ENCODE measurements around the gene GPX7. TPM values are rescaled to one million over a fixed set of nuclear protein-coding genes. Genes with fewer than 3 reads are reported as not detected.

GPX7 gene
- total and polyA plus RNA-seq, 9 donors: 140 to 164 (median 151) TPM

Other genes with a start within 250 kb of the GPX7 start
- gene CC2D1B, start 236.2 kb upstream of the GPX7 start, total RNA-seq: 16.8 TPM
- gene CC2D1B, start 236.2 kb upstream of the GPX7 start, polyA plus RNA-seq (ENCODE audit: insufficient read depth in 1 of 8, insufficient read length in 8 of 8, low replicate concordance in 1 of 8): 10 to 100 TPM; 16.7 to 23.6 (median 19.2) TPM
- 2.9 TPM for gene ORC1, start 197.9 kb upstream of the GPX7 start, total RNA-seq
- 1 to 10 TPM; 2.6 to 4.5 (median 3.4) TPM for gene ORC1, start 197.9 kb upstream of the GPX7 start, polyA plus RNA-seq (ENCODE audit: insufficient read depth in 1 of 8, insufficient read length in 8 of 8, low replicate concordance in 1 of 8)
- 18.2 TPM for gene PRPF38A, start 197.8 kb upstream of the GPX7 start, total RNA-seq
- gene PRPF38A, start 197.8 kb upstream of the GPX7 start, polyA plus RNA-seq (ENCODE audit: insufficient read depth in 1 of 8, insufficient read length in 8 of 8, low replicate concordance in 1 of 8): 10 to 100 TPM; 38.2 to 49.2 (median 42.5) TPM
- 86.0 TPM for gene TUT4, start 49.3 kb upstream of the GPX7 start, total RNA-seq
- 100 to 1,000 TPM in 2 of 8 donors, 10 to 100 TPM in 6; 51.8 to 121 (median 70.1) TPM for gene TUT4, start 49.3 kb upstream of the GPX7 start, polyA plus RNA-seq (ENCODE audit: insufficient read depth in 1 of 8, insufficient read length in 8 of 8, low replicate concordance in 1 of 8)
- gene SHISAL2A, start 30.8 kb downstream of the GPX7 start, total RNA-seq: 1.8 TPM
- gene SHISAL2A, start 30.8 kb downstream of the GPX7 start, polyA plus RNA-seq (ENCODE audit: insufficient read depth in 1 of 8, insufficient read length in 8 of 8, low replicate concordance in 1 of 8): 1 to 10 TPM; 1.3 to 6.5 (median 2.8) TPM
- gene COA7, start 96.0 kb downstream of the GPX7 start, total RNA-seq: 8.7 TPM
- gene COA7, start 96.0 kb downstream of the GPX7 start, polyA plus RNA-seq (ENCODE audit: insufficient read depth in 1 of 8, insufficient read length in 8 of 8, low replicate concordance in 1 of 8): 10 to 100 TPM; 12.5 to 18.8 (median 15.6) TPM
- gene ZYG11B, start 124.1 kb downstream of the GPX7 start, total RNA-seq: 43.9 TPM
- gene ZYG11B, start 124.1 kb downstream of the GPX7 start, polyA plus RNA-seq (ENCODE audit: insufficient read depth in 1 of 8, insufficient read length in 8 of 8, low replicate concordance in 1 of 8): 10 to 100 TPM; 22.2 to 39.5 (median 32.7) TPM
- gene ZYG11A, start 240.4 kb downstream of the GPX7 start, total RNA-seq: under 0.01 TPM
- gene ZYG11A, start 240.4 kb downstream of the GPX7 start, polyA plus RNA-seq (ENCODE audit: insufficient read depth in 1 of 8, insufficient read length in 8 of 8, low replicate concordance in 1 of 8): under 1 TPM in 6 of 8 donors, not detected in 2; 0.02 to 0.21 (median 0.06) TPM

Data from muscle of leg (tissue), 9 donors.